Activated CD4-positive, alpha-beta T cell treated with anti-CD3 and anti-CD28 coated beads, Interleukin-2, amount 10 ng/mL, durations not matched to agents 24 days and 14 days (primary cell): ENCODE data around the gene EVI5L. TPM values are rescaled to one million over a fixed set of nuclear protein-coding genes. Genes with fewer than 3 reads are reported as not detected.
A peak's percentile ranks its signal among the peaks of the same experiment; 100 is the strongest.
"Not testable (repeated sequence)": the region's sequence is repeated elsewhere in the genome, so short reads cannot be mapped to it uniquely, and the experiment has no call there.

Source experiments
- DNase-seq: peaks from one replicate; pipeline ENCODE4 v3.0.0; 2022
- H3K27ac Mint-ChIP-seq: one replicate; pipeline ENCODE4 v1.8.0; 2022; ENCODE audit warnings: mild to moderate bottlenecking, mixed read lengths
- H3K27me3 Mint-ChIP-seq: one replicate; pipeline ENCODE4 v1.8.0; 2022; ENCODE audit warnings: mixed read lengths
- H3K36me3 Mint-ChIP-seq: one replicate; pipeline ENCODE4 v1.8.0; 2022; ENCODE audit warnings: low read depth, mild to moderate bottlenecking, mixed read lengths
- H3K4me1 Mint-ChIP-seq: one replicate; pipeline ENCODE4 v1.8.0; 2021; ENCODE audit warnings: mixed read lengths
- H3K4me3 Mint-ChIP-seq: one replicate; pipeline ENCODE4 v1.8.0; 2022; ENCODE audit warnings: mild to moderate bottlenecking, moderate library complexity, mixed read lengths
- H3K9me3 Mint-ChIP-seq: one replicate; pipeline ENCODE4 v1.8.0; 2021; ENCODE audit warnings: mixed read lengths
- intact Hi-C: fragments of 100-400 bp; cut with micrococcal nuclease; formaldehyde crosslinking; loops from one replicate; pipeline ENCODE4 v1.15.1; 2023
- total RNA-seq: library from RNA; stranded (reverse); gene quantifications from 2 replicates; pipeline ENCODE4 v1.2.3, GENCODE V29; 2022

The EVI5L gene
- total RNA-seq, 1 donor from 2014 or later, result 4.3 TPM

DNA sequence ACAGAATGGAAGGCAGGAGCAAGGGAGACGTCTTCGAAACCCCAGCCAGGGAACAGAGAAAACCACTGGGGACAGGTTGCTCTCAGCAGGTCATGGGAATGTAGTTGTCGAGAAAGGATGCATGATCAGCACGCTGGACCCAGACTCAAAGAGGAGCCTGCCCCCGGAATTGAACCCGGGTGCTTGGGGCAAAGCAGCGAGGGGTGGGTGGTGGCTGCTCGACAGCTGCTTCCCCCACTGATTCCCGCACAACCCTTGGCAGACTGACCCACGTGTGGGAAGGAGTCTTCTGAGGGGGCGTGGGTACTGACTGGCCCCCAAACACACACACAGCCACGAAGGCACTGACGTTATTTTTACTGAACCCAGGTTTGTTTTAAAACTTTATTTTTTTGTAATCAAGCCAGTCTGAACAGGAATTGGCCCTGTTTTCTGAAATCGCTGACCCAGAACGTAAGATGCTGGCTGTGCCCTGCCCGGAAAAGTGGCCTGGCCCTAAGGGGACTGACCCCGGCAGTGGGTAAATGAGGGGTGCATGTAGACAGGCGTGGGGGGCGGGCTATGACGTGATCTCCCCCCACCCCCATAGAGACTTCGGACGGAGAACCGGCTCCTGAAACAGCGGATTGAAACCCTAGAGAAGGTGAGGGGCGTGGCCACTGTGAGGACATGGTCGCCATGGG is 25.5 kb downstream of the EVI5L start:
- H3K4me1 Mint-ChIP-seq, result peaks cover 5% of the 10 kb centered on the region
- peaks cover 2% of the 10 kb centered on the region for H3K27me3 Mint-ChIP-seq
- intact Hi-C loops, result no loop called here
- no peaks in the 10 kb centered on the region for H3K36me3 Mint-ChIP-seq
- H3K27ac Mint-ChIP-seq, result no peak overlapping the region
- no peaks in the 10 kb centered on the region for H3K9me3 Mint-ChIP-seq
- no peak overlapping the region for H3K4me3 Mint-ChIP-seq
- DNase-seq, result no peak

DNA sequence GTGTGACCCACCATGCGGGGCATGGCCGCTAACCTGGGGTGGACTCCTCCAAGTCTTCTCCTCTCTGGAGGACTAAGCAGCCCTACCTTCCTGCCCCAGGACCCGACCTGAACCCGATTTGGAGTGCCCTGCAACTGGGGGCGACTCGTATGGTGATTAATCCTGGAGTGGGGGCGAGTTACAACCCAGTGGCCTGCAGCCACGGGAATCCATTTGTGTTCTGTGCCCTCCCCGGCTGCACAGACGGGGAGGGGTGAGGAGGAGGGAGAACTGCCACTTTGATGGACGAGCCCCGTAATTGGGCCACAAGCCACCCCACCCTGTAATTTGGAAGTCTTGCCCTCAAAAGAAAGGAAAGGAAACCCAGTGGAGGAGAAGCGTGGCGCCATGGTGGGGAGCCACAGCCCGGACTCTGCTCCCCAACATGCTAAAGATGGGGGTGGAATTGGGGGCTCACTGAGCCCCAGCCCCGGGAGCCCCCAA is 26.1 kb downstream of the EVI5L start:
- DNase-seq, result no peak
- Mint-ChIP-seq H3K4me1 (peaks cover 5% of the 10 kb centered on the region), H3K4me3 (no peak overlapping the region), H3K36me3 (no peaks in the 10 kb centered on the region), H3K27ac (no peak overlapping the region), H3K9me3 (no peaks in the 10 kb centered on the region), H3K27me3 (peaks cover 5% of the 10 kb centered on the region)
- intact Hi-C loops, result no loop called here

DNA sequence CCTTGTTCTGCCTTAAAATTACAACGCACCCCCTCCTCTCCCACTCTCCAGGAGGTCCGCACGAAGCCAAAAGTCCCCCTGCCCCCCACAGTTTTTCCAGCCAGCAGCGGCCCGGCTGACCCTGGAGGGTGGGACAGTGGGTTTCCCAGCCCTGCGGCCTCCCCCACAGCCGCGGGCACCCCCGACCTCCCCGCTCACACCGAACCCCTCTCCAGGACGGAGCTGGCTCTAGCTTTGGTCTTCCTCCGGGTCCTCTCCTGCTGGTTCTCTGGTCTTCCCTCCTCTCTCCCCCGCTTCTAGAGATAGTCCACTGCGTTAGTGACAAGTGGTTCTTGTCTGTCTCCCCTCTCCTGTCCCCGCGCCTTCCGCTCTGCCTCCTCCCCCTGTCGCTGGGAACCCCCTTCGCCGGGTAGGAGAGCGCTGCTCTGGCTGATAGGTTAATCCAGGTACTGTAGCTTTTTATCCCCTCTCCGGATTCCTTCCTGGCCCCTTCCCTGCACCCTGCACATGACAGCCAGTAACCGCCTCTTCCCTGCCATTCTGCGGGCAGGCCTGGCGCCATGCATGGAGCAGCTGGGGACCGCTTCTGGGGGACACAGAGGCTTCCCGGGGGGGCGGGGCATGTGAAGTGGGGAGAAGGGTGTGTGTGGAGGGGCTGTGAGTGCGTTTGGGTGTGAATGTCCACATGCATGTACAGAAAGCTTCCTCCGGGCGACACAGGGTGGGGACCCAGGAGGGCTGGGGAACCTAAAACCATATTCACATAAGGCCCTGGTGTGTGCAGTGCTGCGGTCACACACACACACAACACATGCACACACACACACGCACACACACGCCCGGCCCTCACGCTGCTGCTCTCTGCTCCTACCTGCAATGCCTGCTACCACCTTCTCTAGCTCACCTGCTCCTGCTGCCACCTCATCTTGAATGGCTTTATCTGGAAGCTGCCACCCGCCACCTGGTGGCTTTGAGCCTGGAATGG is 27.0 kb downstream of the EVI5L start:
- Mint-ChIP-seq H3K27me3 (peaks cover 9% of the 10 kb centered on the region), H3K4me3 (no peak overlapping the region), H3K4me1 (peaks cover 5% of the 10 kb centered on the region), H3K9me3 (no peaks in the 10 kb centered on the region), H3K36me3 (no peaks in the 10 kb centered on the region), H3K27ac (no peak overlapping the region)
- intact Hi-C loops, result no loop called here
- no peak for DNase-seq

DNA sequence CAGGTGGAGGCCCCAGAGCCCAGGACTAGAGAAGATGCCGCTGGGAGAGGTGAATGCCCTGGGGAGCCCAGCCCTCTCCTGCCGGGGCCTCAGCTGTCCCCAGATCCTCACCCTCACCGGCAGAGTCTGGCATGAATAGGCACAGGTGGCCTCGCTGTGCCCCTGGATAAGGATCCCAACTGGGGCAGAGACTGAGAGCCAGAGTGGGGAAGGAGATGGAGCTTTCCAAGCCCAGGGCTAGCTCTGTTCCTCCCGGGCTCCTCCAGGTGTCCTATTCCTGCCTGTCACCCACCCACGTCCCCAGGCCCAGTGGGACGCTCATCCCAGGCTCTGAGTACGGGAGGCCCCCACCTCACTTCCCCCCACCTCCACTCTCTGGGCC is 27.7 kb downstream of the EVI5L start:
- intact Hi-C loops, result no loop called here
- Mint-ChIP-seq H3K36me3 (no peaks in the 10 kb centered on the region), H3K4me1 (peaks cover 5% of the 10 kb centered on the region), H3K4me3 (no peak overlapping the region), H3K27me3 (peaks cover 9% of the 10 kb centered on the region), H3K27ac (no peak overlapping the region), H3K9me3 (no peaks in the 10 kb centered on the region)
- DNase-seq, result no peak

DNA sequence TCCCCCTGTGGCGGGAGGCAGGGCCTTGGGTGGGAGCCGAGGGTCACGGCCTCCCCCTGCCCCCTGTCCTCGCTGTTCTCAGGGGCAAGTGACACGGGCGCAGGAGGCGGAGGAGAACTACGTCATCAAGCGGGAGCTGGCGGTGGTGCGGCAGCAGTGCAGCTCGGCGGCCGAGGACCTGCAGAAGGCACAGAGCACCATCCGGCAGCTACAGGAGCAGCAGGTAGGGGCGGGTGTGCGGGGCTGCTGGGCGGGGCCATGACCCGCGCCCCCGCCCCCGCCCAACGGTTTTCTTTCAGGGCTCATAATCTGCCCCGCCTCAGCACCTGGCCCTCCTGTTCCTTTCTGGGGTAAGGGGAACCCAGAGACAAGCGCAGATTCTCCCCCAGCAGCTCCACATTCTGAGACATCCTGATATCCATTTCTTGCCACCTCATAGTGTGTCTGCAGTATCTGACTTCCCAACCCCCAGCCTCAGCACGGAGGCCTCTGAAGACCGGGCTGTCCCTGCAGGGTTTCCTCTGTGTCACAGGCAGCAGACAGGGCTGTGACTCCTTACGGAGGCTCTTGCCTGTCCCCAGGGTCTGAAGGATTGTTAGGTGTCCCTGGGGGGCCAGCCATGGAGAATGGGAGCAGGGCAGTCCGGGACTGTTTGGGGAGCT is 28.2 kb downstream of the EVI5L start:
- DNase-seq, result peak; percentile 60
- Mint-ChIP-seq H3K4me1 (peaks cover 2% of the 10 kb centered on the region), H3K27ac (no peak overlapping the region), H3K27me3 (peaks cover 9% of the 10 kb centered on the region), H3K4me3 (no peak overlapping the region), H3K9me3 (no peaks in the 10 kb centered on the region), H3K36me3 (no peaks in the 10 kb centered on the region)
- intact Hi-C loops, result no loop called here

DNA sequence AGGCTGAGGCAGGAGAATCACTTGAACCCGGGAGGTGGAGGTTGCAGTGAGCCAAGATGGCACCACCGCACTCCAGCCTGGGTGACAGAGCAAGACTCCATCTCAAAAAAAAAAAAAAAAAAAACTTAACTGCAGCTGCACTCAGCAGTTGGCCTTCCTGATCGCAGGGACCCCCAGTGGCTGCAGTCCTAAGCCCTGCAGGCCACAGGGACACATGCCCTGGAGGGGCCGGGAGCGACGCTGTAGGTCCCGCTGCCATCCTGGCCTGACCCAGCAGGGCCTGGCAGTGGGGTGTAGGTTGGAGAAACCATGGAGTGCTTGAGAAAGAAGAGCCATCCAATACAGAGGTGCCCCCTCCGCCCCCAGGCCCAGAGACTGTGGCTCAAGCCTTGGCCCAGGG is 29.1 kb downstream of the EVI5L start:
- H3K4me1 Mint-ChIP-seq, H3K27ac Mint-ChIP-seq, DNase-seq, H3K36me3 Mint-ChIP-seq, intact Hi-C loops, H3K9me3 Mint-ChIP-seq, H3K4me3 Mint-ChIP-seq: not testable (repeated sequence)
- peaks cover 13% of the 10 kb centered on the region for H3K27me3 Mint-ChIP-seq

DNA sequence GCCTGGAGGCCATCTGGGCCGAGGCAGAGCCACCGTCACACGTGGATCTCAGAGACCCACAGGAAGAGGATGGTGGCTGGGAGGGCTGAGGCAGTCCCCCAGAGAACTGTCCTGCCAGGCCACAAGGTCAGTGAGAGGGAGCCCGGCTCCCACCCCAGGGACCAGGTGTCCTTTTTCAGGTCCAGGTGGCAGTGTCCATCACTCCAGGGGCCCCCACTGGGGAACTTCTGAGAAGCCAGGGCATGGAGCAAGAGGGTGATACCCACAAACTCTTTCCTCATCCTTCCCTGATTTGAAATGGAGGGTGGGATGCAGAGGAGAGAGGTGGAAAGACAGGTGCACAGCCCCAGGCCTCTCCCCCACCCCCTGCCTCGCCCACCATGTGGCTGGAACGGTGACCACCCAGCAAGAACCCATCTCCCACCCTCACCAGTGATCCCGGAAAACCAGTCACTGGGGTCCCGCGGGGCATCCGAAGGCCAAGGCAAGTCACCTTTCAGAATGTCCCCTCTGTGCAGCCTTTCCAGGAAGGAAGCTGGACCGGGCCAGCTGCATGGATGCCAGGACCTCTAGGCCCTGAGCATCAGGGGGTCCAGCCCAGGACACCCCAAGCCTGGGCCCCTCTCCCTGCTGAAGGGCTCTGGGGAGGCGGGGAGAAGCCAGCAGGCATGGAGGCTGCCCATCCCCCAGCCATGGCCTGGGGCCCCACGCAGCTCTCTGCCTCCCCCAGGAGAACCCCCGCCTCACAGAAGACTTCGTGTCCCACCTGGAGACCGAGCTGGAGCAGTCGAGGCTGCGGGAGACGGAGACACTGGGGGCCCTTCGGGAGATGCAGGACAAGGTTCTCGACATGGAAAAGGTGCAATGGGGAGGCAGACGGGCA is 30.1 kb downstream of the EVI5L start:
- H3K36me3 Mint-ChIP-seq, result no peaks in the 10 kb centered on the region
- intact Hi-C loops, result no loop called here
- H3K9me3 Mint-ChIP-seq, result no peaks in the 10 kb centered on the region

DNA sequence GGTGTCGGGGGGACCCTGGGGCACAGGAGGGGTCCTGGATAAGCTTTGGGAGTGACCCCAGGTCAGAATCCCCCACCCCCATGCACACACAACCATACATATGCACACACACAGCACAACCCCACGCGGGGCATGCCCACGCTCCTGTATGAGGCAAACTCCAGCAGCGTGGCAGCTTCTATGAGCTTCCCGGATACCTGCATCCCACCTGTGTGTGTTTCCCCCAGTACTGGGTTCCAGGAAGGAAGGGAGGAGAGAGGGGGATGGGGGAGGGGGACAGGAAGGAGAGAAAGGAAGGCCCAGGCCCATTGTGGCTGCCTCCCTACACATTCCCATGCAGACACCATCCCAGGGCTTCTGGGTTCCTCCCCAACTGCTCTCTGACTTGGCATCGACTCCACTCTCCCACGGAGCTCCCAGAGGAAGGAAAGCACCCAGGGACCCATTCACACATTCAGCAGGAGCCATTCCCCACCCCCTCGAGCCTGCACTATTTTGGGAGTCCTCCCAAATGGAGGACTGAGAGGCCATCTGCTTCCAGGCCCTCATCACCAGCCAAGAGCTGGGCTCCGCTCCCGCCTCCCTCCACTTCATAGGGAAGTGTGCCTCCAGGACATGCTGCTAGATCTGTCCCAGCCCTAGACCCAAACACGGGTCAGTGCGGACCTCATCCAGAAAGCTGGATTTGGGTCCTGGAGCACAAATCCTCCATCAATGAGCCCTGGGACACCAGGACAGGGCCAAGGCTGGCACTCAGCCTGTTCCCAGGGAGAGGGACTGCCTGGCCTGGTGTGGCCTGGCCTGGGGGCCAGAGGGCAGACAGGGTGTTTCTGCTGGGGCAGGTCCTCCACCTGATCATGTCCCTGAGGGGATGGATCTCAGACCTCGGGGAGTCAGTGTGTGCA is 30.9 kb downstream of the EVI5L start:
- intact Hi-C loops, result no loop called here
- no peak for DNase-seq
- no peak overlapping the region for H3K27ac Mint-ChIP-seq
- H3K27me3 Mint-ChIP-seq, result peaks cover 21% of the 10 kb centered on the region
- no peak overlapping the region for H3K4me3 Mint-ChIP-seq
- no peaks in the 10 kb centered on the region for H3K36me3 Mint-ChIP-seq
- H3K9me3 Mint-ChIP-seq, result no peaks in the 10 kb centered on the region
- H3K4me1 Mint-ChIP-seq, result peaks cover 7% of the 10 kb centered on the region

More for the DNA sequence above, 30.1 kb downstream of the EVI5L start:
- peaks cover 3% of the 10 kb centered on the region for H3K4me1 Mint-ChIP-seq
- no peak overlapping the region for H3K4me3 Mint-ChIP-seq
- H3K27me3 Mint-ChIP-seq, result peaks cover 17% of the 10 kb centered on the region
- H3K27ac Mint-ChIP-seq, result no peak overlapping the region
- DNase-seq, result no peak

DNA sequence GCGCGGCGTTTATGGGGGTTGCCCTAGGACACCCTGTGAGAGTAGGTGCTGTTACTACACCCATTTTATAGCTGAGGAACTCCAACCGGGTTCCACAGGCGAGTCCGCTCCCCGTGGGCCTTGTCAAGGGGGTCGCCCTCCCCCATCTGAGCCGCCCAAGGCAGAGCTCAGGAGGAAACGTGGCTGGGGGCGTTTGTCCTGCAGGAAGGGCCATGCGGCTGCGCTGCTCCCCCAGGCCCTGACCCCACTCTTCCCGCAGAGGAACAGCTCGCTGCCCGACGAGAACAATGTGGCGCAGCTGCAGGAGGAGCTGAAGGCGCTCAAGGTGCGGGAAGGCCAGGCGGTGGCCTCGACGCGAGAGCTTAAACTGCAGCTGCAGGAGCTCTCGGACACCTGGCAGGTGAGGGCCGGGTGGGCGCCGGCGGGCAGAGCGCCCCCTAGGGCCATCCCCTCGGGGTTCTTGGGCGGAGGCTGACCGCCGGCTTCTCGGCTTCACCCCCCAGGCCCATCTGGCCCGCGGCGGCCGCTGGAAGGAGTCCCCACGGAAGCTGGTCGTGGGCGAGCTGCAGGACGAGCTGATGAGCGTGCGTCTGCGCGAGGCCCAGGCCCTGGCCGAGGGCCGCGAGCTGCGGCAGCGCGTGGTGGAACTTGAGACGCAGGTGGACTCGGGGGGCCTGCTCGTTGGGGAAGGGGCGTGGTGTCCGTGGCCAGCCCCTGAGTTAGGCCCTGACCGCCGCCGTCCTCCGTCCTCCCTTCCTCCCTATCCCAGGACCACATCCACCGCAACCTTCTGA is 31.8 kb downstream of the EVI5L start:
- peaks cover 7% of the 10 kb centered on the region for H3K4me1 Mint-ChIP-seq
- H3K27ac Mint-ChIP-seq, result no peak overlapping the region
- H3K36me3 Mint-ChIP-seq, result no peaks in the 10 kb centered on the region
- intact Hi-C loops, result no loop called here
- peak overlapping the region; percentile 62 for H3K4me3 Mint-ChIP-seq
- no peaks in the 10 kb centered on the region for H3K9me3 Mint-ChIP-seq
- DNase-seq, result no peak
- H3K27me3 Mint-ChIP-seq, result peaks cover 21% of the 10 kb centered on the region

DNA sequence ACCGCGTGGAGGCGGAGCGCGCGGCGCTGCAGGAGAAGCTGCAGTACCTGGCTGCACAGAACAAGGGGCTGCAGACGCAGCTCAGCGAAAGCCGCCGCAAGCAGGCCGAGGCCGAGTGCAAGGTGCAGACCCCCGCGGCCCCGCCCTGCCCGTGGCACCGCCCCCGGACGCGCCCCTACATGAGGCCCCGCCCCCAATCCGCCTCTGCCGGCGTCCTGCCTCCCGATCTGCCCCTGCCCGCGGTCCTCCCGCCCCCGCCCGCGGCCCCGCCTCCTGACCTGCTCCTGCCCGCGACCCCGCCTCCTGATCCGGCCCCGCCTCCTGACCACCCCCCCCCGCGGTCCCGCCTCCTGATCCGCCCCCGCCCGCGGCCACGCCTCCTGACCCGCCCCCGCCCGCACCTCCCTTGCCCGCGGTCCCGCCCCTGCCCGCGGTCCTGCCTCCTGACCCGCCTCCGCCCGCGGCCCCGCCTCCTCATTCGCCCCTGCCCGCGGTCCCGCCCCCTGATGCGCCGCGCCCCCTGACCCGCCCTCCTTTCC is 32.5 kb downstream of the EVI5L start:
- intact Hi-C loops, result no loop called here
- Mint-ChIP-seq H3K27me3 (peaks cover 28% of the 10 kb centered on the region), H3K4me1 (peaks cover 7% of the 10 kb centered on the region), H3K9me3 (no peaks in the 10 kb centered on the region), H3K27ac (no peak overlapping the region), H3K4me3 (peak overlapping the region; percentile 62), H3K36me3 (no peaks in the 10 kb centered on the region)
- DNase-seq, result peak; percentile 87

DNA sequence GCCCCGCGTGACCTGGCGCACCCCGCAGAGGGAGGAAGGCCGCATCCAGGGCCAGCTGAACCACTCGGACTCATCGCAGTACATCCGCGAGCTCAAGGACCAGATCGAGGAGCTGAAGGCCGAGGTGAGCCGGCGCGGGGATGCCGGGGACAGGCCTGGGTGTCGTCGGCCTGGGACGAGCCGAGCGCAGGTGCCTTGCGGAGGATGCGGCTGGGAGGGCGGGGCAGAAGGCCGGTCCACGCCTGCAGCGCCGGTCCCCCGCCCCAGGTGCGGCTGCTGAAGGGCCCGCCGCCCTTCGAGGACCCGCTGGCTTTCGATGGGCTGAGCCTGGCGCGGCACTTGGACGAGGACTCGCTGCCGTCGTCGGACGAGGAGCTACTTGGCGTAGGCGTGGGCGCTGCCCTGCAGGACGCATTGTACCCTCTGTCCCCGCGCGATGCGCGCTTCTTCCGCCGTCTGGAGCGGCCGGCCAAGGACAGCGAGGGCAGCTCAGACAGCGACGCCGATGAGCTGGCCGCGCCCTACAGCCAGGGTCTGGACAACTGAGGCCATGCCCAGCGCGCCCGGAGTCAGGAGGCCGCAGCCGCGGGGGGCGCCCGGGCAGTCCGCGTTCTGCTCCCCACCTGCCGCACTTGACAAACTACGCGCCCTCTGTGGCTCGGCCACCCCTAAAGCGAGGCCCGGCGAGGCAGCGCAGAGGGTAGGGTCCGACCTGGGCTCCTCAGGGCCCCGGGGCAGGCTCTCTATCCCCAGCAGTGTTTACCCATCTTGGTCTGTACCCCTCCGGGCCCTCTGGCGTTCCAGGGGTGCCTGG is 33.3 kb downstream of the EVI5L start:
- Mint-ChIP-seq H3K27me3 (peaks cover 30% of the 10 kb centered on the region), H3K9me3 (no peaks in the 10 kb centered on the region), H3K4me3 (peak overlapping the region; percentile 28), H3K4me1 (peaks cover 9% of the 10 kb centered on the region), H3K27ac (no peak overlapping the region), H3K36me3 (no peaks in the 10 kb centered on the region)
- no peak for DNase-seq
- intact Hi-C loops, result no loop called here
